ENCODE results near the gene LRBA. TPM values are rescaled to one million over a fixed set of nuclear protein-coding genes. Genes with fewer than 3 reads are reported as not detected.
A peak's percentile ranks its signal among the peaks of the same experiment; 100 is the strongest.

Gene LRBA
- total and polyA plus RNA-seq, 2 of the 4 experiments (the other 2 are of a cell fraction): 10.2 to 51.6 TPM

GRCh38 chr4:150962245-150962644, 52.8 kb downstream of the LRBA start:
- Histone ChIP-seq H2AFZ (replicated peaks; ENCODE audit: low read length, poor library complexity) (no peak overlapping the region), H3K9me3 (ENCODE audit: control insufficient read depth, insufficient read depth, low read length) (no peaks in the 10 kb centered on the region), H3K56ac (ENCODE audit: extremely low read depth, insufficient read depth, low read length) (no peak overlapping the region), H3K4ac (ENCODE audit: low read depth, low read length) (no peak overlapping the region), H3K23ac (ENCODE audit: low read depth, low read length) (no peak overlapping the region), H4K20me1 (ENCODE audit: insufficient read depth, low read length) (no peaks in the 10 kb centered on the region), H2BK5ac (ENCODE audit: low read depth, low read length, poor library complexity, severe bottlenecking) (no peak overlapping the region), H4K91ac (ENCODE audit: insufficient read depth, low read depth, low read length) (no peak overlapping the region), H4K8ac (ENCODE audit: low read depth in 2 of 2, low read length in 2 of 2) (no peak overlapping the region), H3K27ac (ENCODE audit: insufficient read depth, low read length) (no peak overlapping the region), H3K4me3 (ENCODE audit: insufficient read depth, low read depth, low read length) (no peak overlapping the region), H2AK5ac (ENCODE audit: low read depth, low read length) (no peak overlapping the region), H4K5ac (ENCODE audit: low read depth, low read length) (no peak overlapping the region), H3K36me3 (ENCODE audit: control insufficient read depth, insufficient read depth, low read length) (no peaks in the 10 kb centered on the region), H3K18ac (ENCODE audit: low read depth, low read length) (no peak overlapping the region), H2BK20ac (ENCODE audit: low read depth, low read length) (no peak overlapping the region), H3K9ac (ENCODE audit: low read depth, low read length) (no peak overlapping the region), H2BK15ac (ENCODE audit: low read depth, low read length) (no peak overlapping the region), H3K4me2 (ENCODE audit: low read depth, low read length) (no peak overlapping the region), H3K9me1 (ENCODE audit: insufficient read depth, low read length) (no peaks in the 10 kb centered on the region), H2AK9ac (replicated peaks; ENCODE audit: low read depth, low read length, poor library complexity) (no peak overlapping the region), H3K79me1 (ENCODE audit: low read depth in 1 of 2, low read length in 2 of 2) (peaks cover 0 to 3% of the 10 kb centered on the region in 2 experiments; a peak in 2 of 4 replicates), H2BK120ac (ENCODE audit: low read depth, low read length) (no peak overlapping the region), H3K14ac (replicated peaks; ENCODE audit: low read depth, low read length) (no peak overlapping the region), H3K4me1 (ENCODE audit: control insufficient read depth, insufficient read depth, low read length) (no peaks in the 10 kb centered on the region), H3K27me3 (ENCODE audit: control insufficient read depth, insufficient read depth, low read length) (no peaks in the 10 kb centered on the region)
- intact Hi-C loops (cut with micrococcal nuclease): no loop called here
- dilution Hi-C loops (cut with HindIII; ENCODE audit: low sequenced_read_pairs, unreplicated experiment): no loop called here
- no TSS peak for BruUV-seq (replicated peaks)
- no peak for ATAC-seq (ENCODE audit: low read depth)
- ChIA-PET POLR2A (ENCODE audit: unreplicated experiment) (no interaction called here), CTCF (no interaction called here)
- WGBS, 2 experiments (ENCODE audit: extremely low coverage in 2 of 2, insufficient read length in 1 of 2): no CpG with 5 or more reads among the region's 1 CpG
- peak; percentile 23 for DNase-seq
- in situ Hi-C loops (cut with MboI; ENCODE audit: low sequenced_read_pairs): no loop called here
- TF ChIP-seq USF2 (IDR thresholded peaks at IDR 0.05; ENCODE audit: low read depth, low read length) (no peak), MAZ (IDR thresholded peaks at IDR 0.05; ENCODE audit: borderline replicate concordance, low read depth, low read length) (no peak), ELK1 (IDR thresholded peaks at IDR 0.05; ENCODE audit: borderline replicate concordance, low read depth, low read length) (no peak), CTCF (conservative IDR thresholded peaks at IDR 0.05; ENCODE audit: low read depth, low read length) (no peak), NFE2L2 (IDR thresholded peaks at IDR 0.05; ENCODE audit: low read depth, low read length) (no peak), MXI1 (IDR thresholded peaks at IDR 0.05; ENCODE audit: borderline replicate concordance, low read depth, low read length) (no peak), FOS (IDR thresholded peaks at IDR 0.05; ENCODE audit: low read depth, low read length) (no peak), RAD21 (IDR thresholded peaks at IDR 0.05; ENCODE audit: low read length) (no peak), CHD1 (IDR thresholded peaks at IDR 0.05; ENCODE audit: low read depth, low read length) (no peak), POLR2A (IDR thresholded peaks at IDR 0.05; ENCODE audit: low read depth, low read length) (no peak), MAFK (IDR thresholded peaks at IDR 0.05; ENCODE audit: low read depth, low read length) (no peak)
